SW480 (cell line): Measurements from ENCODE around the gene HMCN2.
A peak's percentile ranks its signal among the peaks of the same experiment; 100 is the strongest.
"Not testable (repeated sequence)": the region's sequence is repeated elsewhere in the genome, so short reads cannot be mapped to it uniquely, and the experiment has no call there.

Experiments used
- DNase-seq: peaks from one replicate; pipeline ENCODE4 v3.0.0-alpha.2; 2016; ENCODE audit warnings: low spot score

The HMCN2 gene

GRCh38 chr9:130330202-130330862 lies 64.8 kb downstream of the HMCN2 start:
- no peak for DNase-seq

- no peak for DNase-seq
Measured at GRCh38 chr9:130331061-130331460, 65.5 kb downstream of the HMCN2 start.

GRCh38 chr9:130331573-130331972 lies 66.0 kb downstream of the HMCN2 start:
- peak; percentile 10 for DNase-seq

DNA sequence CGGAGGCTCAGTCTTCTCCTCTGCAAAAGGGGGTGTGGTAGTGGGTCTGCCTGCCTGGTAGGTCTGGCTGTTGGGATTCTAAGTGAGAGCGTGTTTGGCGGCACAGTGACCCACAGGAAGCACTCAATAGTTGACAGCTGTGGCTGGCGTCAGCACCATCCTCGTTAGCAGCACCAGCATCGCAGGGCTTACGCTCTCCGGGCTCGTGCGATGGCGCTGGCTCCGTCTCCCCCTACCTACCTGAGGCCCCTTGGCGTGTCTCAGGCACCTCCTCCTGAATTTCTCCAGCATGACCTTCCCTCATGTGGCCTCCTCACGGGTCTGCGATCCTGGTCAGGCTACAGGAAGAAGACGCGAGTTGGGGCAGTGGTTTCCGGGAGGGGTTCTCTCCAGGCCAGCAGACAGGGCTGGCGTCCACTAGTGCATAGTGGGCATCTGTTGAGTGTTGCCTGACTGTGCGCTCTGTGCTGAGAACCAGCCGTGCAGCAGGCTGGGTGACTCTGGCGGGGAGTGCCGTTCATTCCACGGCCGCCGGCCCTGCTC lies 66.9 kb downstream of the HMCN2 start:
- no peak for DNase-seq

DNA sequence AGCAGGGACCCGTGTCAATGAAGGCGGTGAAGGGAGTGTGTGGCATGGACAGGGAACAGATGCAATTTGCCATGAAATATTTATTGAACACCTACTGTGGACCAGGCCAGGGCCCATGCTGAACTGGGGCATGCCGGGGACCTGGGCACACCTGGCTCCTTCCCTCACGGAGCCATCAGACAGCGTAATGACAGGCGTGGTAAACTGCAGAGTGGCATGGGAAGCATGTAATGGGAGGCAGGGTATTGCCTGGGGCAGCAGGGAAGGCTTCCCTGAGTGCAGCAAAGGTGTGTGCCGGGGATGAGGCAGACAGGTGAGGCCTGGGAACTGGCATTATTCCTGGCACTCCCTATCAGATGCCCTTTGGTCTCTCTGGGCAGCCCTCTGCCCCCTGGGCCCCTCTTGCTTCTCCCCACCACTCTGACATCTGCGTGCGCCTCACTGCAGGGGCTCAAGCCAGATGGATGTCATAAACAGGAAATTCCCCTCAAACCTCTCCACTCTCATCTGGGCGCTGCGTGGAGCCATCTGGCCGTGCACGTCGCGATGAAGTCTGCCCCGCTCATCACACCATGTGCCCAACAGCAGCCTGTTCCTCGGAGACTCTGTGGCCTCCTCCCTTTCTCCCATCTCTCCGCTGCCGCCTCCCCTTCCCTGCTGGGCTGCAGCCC lies 67.6 kb downstream of the HMCN2 start:
- no peak for DNase-seq

- DNase-seq, result no peak
Measured at GRCh38 chr9:130333712-130334062, 68.1 kb downstream of the HMCN2 start.

DNA sequence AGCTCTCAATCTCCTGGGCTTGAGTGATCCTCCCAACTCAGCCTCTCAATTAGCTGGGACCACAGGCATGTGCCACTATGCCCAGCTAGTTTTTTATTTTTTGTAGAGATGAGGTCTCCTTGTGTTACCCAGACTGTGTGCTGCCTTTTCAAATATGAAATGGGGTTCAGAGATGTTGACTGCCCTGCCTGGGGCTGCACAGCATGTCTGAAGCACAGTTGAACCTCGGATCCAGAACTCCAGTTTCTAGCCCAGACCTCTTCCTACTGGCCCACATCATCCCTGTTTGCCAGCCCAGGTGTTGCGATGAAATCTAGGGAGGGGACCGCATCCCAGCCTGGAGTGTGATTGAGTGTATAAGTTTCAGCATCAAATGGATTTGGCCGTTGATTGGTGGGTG lies 69.4 kb downstream of the HMCN2 start:
- no peak for DNase-seq

- no peak for DNase-seq
Measured at GRCh38 chr9:130336027-130336610, 70.6 kb downstream of the HMCN2 start.

DNA sequence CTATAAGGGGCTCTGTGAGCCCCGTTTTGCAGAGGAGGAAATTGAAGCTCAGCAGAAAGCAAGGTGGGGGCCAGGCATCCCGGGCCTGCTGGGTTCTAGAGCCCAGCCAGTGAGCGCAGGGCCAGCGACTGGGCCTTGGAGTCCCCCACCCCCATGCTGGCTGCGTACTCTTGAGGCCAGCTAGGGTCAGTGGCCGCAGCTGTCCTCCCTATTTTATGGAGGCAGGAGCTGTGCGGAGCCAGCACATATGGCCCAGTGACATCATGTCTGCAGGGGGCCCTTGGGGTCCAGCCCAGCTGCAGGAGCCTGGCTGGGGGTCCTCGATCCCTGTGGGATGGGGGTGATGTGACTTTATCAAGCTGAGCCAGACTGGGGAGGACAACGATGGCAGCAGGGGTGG lies 71.3 kb downstream of the HMCN2 start:
- DNase-seq, result no peak

GRCh38 chr9:130337318-130337717 lies 71.8 kb downstream of the HMCN2 start:
- no peak for DNase-seq

DNA sequence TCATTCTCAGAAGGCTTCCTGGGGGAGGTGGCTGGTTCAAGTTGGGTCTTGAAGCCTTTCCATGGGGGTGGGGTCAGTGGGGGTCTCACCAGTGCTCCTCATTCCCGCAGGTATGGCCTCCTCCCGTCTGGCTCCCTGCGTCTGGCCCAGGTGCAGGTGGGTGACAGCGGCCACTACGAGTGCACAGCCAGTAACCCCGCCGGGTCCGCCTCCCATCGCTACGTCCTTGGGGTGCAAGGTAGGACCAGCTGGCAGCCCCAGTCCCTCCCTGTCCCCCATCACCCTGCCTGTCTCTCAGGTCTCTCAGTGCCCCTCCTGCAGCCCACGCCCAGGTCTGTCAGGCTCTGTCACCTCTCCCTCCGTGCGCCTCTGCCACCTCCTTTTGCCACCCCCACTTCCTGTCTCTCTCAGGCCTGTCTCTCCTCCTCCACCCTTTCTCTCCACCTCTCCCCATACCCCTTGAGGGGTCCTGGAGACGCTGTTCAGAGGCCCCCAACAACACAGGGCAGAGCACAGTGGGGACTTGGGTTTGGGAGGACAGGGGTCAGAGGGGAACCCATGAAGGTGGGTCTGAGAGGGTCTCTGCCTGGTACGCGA lies 72.3 kb downstream of the HMCN2 start:
- no peak for DNase-seq

- not testable (repeated sequence) for DNase-seq
Measured at GRCh38 chr9:130338891-130339290, 73.3 kb downstream of the HMCN2 start.

DNA sequence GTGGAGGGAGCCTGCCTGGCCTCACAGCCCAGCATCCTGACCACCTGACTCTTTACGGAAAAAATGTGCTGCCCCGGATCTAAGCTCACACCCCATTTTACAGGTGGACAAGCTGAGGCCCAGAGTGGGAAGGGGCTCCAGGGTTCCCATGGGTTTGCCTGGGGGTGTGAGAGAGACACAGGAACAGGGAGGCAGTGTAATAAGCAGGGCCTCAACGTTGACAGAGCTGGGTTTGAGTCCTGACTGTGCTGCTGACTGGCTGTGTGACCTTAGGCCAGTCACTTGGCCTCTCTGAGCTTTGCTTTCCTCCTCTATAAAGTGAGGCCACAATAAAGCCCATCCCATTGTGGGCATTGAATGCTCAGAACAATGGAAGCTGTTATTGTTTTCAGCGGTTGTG lies 73.7 kb downstream of the HMCN2 start:
- DNase-seq, result peak; percentile 34

- peak; percentile 62 for DNase-seq
Measured at GRCh38 chr9:130340011-130340410, 74.5 kb downstream of the HMCN2 start.

DNA sequence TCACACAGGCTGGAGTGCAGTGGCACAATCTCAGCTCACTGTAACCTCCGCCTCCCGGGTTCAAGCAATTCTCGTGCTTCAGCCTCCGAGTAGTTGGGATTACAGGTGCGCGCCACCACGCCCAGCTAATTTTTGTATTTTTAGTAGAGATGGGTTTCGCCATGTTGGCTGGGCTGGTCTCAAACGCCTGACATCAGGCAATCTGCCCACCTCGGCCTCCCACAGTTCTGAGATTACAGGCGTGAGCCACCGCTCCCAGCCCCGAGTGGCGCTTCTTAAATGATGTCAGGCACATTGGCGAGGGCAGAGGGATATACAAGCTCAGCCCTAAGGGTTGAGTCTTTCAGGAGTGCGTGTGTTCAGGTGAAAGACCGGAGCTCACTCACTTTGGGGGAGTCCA lies 75.0 kb downstream of the HMCN2 start:
- DNase-seq, result not testable (repeated sequence)

DNA sequence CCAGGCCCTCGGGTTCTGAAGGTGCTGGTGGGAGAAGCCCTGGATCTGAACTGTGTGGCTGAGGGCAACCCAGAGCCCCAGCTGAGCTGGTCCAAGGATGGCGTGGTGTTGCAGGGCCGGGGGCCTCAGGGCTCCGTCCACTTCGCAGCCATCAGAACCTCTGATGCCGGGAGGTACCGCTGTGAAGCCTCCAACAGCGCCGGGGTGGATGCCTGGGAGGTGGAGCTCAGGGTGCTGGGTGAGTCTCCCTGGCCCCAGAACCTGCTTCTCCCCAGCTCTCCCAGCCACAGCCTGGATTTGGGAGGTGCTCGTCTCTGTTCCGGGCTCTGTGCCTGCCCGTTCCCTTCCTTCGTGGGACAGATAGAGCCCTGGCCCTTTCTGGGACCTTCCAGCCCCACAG lies 75.6 kb downstream of the HMCN2 start:
- DNase-seq, result no peak

GRCh38 chr9:130341839-130342713 lies 76.5 kb downstream of the HMCN2 start:
- no peak for DNase-seq

DNA sequence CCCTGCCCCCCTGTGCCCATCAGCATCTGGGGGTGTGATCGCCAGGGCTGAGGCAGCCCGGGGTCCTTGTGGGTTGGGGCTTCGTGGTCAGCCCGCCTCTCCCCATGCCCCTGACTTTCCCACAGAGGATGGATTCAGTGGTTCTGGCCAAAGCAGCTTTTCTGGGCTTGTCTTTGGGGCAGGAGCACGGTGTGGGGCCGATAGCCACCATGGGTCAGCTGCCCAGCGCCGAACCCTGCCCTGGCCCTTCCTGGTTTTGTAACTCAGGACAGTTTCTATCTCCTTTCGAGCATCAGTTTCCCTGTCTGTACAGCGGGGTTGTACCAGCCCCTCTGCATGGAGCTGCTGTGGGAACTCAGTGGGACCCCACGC lies 77.1 kb downstream of the HMCN2 start:
- DNase-seq, result no peak

DNA sequence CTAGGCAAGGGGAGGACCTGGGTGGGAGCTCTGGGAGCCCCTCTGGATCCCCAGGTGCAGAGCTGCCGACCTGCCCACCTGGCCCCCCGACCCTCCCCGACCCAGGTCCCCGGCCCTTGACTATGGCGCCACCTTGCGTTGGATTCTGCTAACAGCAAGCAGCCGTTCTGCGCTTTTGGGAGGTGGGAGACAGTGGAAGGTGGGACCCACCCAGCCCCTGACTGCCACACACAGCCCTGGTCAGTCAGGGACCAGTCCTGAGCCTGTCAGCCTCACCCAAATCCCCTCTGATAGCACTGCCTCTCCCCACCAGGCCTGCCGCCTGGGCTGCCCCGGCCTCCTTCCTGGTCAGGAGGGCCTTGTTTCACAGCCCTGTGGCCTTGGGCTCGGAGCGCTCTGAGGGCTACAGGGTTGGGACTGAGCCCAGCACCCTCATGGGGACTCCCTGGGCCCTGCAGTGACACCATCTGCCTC lies 77.9 kb downstream of the HMCN2 start:
- DNase-seq, result no peak

DNA sequence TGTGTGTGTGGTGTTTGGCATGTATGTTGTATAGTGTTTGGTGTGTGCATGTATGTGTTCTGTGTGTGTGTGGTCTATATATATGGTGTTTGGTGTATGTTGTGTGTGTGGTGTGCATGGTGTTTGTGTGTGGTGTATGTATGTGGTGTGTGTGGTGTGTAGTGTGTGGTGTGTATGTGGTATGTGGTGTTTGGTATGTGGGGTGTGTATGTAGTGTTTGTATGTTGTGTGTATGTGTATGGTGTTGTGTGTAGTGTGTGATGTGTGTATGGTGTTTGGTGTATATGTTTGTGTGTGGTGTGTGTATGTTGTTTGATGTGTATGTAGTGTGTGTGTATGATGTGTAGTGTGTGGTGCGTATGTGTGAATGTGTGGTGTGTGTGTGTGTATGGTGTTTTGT lies 78.8 kb downstream of the HMCN2 start:
- no peak for DNase-seq

DNA sequence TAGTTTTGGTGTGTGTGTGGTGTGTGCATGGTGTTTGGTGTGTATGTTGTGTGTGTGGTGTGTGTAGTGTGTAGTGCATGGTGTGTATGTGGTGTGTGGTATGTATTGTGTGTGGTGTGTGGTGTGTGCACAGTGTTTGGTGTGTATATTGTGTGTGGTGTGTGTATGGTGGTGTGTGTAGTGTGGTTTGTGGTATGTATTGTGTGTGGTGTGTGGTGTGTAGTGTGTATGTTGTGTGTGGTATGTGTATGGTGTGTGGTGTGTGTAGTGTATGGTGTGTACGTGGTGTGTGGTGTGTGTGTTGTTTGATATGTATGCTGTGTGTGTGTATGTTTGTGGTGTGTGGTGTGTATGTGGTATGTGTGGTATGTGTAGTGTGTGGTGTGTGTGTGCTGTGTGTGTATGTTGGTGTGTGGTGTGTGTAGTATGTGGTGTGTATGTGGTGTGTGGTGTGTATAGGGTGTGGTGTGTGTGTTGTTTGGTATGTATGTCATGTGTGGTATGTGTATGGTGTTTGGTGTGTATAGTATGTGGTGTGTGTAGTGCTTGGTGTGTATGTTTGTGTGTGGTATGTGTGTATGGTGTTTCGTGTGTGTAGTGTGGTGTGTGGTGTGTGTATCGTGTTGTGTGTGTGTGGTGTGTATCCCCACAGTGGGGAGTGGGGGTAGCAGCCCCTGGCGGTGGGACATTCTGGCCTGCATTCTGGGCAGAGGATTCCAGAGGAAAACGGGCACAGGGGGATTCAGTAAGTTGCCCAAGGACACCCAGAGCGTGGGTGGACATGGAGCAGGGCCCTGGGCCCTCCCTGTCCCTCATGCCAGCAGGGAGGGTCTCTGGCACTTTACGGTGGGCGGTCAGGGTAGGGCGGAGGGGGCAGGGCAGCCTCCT lies 79.7 kb downstream of the HMCN2 start:
- no peak for DNase-seq
